SK-N-DZ (cell line): Measurements from ENCODE around the gene ASAP2.

Experiments used
- DNase-seq: peaks from one replicate; pipeline ENCODE4 v3.0.0-alpha.2; 2015; ENCODE audit warnings: low spot score

Gene ASAP2

DNA sequence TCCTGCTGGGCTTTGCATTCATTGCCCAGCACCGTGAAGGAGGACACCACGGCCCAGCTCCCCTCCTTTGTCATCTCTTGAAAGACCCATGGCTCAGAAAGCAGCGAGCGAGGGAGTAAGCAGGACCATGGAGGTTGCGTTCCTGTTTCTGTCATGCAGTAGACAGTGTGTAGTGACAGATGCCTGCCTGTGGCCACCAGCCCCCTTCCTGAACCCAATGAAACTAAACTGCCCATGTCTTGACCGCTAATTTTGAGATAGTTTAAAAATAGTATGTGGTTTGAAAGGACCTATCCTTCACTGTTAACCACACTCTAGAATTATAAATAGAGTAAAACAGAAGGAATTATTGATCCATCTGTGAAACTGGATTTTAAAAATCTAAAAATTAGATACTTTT is 88.2 kb downstream of the ASAP2 start:
- no peak for DNase-seq

DNA sequence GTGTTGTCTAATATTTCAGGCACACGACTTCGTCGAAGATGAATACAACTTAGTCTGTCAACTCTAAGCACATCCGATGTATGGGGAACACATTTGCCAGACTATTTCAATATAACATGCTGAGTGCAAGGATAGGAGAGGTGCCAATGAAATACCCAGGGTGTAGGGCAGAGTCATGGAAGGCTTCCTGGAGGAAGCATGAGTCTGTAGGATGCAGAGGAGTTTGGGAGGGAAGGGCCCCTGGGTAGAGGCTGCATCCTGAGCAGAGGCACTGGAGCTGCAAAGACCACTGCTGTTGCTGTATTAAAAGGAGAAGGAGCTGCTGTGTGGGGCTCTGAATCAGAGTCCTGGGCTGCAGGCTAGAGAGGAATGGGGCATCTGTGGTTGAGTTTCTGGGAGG is 89.9 kb downstream of the ASAP2 start:
- DNase-seq = no peak

DNA sequence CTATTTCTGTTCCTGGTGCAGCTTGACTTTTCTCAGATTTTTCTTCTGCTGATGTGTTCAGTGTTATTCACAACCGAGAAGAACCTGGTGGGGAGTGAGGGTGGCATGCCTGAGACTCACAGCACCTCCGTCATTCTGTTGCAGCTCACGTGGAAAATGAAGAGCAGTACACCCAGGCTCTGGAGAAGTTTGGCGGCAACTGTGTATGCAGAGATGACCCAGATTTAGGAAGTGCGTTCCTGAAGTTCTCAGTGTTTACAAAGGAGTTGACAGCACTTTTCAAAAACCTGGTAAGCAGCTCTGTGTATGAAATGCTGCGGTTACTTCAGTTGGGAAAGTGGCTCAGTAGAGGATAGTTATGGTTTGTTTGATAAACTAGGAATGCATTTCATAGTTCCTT is 90.5 kb downstream of the ASAP2 start:
- no peak for DNase-seq

DNA sequence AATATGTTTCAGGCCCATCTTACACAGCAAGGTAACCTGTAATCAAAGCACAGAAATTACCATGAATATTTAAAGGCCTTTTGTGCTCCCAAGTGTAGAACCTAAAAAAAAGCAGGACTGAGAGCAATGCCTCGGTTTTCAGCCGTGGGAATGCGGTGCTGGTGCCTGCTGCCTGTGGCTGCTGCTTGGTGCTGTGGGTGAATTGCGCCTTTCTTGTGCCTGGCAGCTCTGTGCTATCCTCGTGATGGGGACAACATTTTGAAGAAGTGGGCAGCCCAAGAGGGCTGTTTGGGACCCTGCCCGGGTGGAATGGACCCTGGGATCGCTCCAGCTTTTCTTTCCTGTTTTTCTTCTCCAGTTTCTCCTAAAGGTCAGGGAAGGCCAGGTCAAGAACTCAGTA is 91.2 kb downstream of the ASAP2 start:
- no peak for DNase-seq

DNA sequence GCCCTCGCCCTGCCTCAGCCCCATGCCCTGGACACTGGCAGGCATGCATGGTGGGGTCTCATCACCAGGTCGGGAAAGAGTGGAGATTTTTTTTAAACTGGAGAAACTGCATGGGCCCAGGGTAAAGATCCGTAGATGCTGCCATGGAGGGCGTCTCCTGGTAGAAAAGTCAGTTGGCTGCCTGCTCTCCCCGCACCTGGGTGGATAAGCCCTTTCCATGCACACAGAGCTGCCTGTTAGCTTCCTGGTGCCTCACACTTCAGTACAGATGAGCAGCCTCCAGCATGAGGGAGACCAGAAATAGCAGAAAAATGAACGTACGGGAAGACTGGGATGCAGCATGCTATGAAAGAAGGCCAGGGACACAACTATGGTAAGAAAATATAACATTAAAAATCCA is 92.0 kb downstream of the ASAP2 start:
- DNase-seq = no peak

DNA sequence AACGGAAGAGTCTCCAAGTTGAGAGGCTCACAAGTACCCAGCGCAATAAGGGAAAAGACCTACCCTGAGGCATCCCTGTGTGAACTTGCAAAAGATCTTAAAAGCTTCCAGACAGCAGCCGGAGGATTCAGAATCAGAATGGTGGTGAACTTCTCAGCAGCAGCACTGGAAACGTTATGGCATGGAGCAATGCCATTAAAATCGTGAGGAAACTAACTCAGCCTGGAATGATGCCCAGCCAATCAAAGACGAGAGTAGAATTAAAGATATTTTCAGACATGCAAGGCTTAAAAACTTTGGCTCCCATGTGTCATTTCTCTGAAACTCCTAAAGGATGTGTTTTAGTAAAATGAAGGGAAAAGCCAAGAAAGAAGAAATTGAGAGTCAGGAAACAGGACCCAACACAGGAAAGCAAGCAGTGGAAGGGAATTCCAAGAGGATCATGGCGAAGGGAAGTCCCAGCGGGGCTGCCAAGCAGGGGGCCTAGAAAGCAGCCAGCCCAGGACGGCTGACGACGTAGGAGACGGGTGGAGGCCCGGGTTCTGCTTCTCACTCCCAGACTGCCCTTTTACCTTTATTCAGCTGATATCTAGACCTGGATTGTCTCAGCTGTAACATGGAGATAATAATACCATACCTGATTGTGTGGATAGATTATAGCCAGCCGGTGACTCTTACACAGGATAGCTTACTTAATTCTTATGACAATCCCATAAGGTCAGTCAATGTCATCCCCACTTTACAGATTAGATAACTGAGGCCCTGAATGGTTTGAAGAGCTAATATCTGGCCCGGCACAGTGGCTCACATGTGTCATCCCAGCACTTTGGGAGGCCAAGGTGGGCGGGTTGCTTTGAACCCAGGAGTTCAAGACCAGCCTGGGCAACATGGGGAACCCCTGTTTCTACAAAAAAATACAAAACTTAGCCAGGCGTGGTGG is 92.8 kb downstream of the ASAP2 start:
- DNase-seq = no peak

DNA sequence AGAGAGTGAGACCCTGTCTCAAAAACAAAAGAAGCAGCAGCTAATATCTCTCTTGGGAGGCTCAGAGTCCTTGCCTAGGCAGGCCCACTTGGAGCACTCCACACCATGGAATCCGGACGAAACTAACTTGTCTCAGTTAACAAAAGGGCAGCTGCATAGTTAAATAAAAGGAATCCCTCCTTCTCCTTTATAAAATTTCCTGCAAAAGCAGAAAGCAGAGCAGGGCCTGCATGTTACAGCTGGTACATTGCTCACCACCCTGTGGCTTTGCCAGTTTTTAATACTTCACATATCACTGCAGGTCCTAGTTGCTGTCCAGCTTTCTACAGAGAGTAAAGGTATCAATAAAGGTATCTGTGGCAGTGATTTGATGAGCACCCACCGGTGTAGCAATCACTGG is 93.6 kb downstream of the ASAP2 start:
- no peak for DNase-seq

DNA sequence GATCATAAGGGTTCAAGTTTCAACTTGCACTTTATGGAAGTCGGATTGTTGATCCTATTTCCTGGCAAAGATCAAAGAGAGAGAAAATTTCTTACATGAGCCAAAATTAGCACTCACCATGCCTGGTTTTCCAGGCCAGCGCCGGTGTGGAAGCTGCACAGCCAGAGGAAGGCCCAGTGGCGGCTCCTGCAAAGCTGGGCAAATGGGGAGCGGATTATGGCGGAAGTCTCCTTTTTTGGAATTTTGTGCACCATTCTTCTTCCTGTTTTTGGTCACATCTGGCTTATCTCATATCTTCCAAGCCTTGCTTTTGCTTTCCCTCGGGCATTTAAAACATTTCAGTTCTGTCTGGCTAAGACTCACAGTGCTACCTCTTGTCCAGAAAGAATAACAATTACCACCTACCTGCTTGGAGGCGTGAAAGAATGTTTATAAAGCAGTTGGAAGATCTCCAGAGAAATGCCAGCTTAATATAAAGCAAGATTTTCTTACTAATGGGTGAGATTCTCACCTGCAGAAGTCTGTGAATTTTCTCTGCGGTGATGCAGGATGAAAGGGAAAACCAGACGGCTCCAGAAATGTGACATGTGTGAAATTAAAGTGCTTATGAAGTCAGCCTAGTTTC is 94.3 kb downstream of the ASAP2 start:
- peak; percentile 17 for DNase-seq

DNA sequence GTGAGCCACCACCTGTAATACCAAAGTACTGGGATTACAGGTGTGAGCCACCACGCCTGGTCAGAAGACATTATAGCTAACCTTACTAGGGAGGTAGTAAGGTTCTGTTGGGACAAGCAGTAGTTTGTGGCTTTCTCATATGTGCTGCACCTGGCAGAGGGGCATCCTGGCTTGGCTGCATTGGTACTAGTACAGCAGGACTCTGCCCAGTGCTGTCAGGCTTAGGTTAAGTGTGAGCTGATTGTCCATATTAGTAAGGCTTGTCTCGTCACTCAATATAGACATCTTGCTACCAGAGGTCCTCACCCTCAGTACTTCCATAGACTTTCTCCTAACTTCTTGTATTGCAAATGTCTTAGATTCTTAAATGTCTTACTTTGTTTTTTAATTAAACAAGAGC is 96.1 kb downstream of the ASAP2 start:
- no peak for DNase-seq

DNA sequence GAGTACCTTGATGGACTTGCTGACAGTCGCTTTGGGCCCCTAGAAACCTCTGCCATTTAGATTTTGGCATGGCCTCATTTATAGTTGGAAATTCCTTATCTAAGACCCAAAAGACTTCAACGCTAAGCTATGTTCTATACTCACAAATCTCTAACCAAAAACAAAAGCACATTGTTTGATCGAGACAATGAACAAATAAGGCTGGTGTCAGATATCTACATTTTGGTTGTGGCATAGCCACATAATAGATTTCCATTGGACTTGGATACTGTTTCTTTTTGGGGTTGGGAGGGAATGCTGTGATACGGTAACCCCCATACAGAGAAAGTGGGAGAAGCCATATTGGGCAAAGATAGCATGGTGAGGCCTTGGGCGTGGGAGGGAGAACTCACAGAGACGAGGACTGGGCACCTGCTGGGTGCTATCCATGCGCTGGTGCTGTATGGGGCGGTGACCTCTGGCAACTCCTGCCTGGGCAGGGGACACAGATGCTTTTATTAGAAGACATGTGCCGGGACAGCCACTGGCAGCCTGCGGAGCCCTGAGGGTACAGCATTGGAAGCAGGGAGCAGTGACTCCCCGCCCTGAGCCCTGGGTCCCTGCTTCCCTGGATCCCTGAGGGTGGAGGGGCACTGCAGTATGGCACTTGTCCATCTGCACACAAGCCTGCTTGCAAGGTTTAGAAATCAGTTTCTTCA is 97.1 kb downstream of the ASAP2 start:
- DNase-seq = no peak

DNA sequence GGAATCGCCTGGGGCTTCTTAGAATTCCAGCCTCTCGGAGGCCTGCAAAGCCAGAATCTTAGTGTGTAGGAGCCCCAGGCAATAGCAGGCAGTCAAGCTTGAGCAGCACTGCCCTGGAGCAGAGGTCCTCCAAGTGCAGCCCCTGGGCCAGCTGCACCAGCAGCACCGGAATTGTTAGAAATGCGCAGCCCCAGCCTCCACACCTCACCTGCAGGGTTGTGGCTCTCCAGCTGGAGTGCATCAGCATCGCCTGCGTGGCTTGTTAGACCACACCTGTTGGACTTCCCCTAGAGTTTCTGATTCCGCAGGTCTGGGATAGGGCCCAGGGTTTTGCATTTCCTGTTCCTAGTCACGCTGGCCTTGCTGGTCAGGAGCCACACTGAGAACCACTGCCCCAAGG is 100.3 kb downstream of the ASAP2 start:
- no peak for DNase-seq

DNA sequence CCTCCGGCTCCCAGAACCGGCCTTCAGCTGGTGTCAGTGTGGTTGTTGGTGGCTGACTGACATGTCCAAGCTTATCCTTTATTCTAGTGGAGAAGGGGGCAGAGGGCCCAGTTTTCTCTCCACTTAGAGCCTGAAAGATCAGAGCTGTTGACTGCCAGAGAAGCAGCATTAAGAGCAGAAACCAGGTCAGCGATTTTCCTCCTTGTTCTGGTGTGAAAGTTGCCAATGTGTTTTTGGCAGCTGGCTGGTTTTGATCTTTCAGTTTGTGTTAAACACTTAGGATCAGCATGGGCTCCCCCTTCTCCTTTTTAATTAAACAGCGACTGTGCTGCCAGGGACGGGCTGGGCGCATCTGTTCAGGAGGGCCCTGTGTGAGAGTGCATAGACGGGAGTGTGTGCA is 100.9 kb downstream of the ASAP2 start:
- no peak for DNase-seq

DNA sequence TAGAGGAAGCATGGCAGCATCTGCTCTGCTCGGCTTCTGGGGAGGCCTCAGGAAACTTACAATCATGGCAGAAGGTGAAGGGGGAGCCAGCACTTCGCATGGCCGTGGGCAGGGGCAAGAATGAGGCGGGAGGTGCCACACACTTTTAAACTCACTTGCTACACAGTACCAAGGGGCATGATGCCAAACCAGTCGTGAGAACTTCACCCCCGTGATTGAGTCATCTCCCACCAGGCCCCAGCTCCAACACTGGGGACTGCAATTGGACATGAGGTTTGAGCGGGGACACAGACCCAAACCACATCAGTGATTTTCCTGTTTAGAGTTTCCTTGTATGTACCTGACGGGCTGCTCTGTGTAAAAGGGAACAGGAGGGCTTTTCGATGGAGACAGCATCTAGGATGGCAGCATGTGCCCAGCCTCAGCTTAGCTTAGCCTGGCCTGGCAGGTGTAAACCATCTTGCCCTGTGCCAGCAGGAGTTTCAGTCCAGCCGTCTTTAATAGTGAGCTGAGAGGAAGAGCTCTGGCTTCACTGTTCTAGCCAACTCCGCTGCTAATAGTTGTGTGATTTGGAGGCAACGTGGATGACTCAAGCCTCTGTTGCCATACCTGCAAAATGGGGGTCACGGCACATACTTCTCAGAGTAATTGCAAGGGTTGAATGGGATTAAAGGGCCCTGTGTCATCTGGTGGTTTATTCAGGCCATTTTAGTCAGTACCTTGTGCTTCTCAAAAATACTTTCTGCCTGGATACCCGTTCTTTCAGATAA is 101.8 kb downstream of the ASAP2 start:
- no peak for DNase-seq

DNA sequence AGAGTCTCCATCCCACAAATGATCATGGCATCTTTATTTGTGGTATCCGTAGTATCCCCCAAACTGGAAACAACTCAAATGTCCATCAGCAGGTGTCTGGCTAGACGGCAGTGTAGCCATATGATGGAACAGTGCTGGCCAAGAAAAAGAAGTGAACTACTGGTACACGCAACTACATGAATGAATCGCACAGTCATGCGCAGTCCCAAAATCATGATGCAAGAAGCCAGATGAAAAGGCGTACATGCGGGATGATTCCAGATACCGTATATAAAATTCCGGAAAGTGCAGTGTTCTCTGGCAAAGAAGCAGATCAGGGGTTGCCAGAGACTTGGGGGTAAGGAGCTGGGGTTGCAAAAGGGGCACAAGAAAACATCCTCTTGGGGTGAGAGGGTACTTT is 102.5 kb downstream of the ASAP2 start:
- DNase-seq = no peak

DNA sequence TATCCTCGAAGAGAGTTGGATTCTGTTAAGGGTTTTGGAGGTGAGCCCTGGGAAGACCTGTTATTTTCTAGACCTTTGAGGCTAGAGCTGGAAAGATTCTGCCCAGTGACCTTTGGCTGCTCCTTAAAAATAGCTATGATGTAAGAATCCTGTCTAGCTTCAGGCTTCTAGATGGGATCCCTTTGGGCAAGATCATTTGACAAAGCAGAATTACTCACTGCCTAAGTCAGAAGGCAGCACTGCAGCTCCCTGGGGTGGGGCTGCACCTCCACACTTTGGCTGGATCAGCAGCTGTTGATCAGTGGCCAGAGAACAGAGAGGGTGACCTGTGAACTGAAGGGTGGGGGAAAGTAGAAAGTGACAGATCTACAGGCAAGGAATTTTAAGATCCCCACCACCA is 103.8 kb downstream of the ASAP2 start:
- DNase-seq = no peak

DNA sequence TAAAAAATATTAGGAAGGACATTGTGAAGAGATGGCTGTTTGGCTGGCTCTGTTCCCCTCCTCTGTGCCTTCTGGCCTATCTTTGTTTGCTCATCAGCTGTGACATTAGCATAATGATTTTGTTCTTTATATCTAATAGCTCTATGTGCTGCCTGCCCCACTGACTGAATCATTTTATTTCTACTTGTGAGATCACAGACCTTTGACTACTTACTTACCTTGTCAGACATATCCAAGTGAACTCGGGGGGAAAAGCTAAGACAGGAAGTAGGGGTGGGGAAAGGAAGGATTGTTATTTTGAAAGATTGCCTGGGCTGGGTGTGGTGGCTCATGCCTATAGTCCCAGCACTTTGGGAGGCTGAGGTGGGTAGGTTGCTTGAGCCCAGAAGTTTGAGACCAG is 104.2 kb downstream of the ASAP2 start:
- DNase-seq = no peak

DNA sequence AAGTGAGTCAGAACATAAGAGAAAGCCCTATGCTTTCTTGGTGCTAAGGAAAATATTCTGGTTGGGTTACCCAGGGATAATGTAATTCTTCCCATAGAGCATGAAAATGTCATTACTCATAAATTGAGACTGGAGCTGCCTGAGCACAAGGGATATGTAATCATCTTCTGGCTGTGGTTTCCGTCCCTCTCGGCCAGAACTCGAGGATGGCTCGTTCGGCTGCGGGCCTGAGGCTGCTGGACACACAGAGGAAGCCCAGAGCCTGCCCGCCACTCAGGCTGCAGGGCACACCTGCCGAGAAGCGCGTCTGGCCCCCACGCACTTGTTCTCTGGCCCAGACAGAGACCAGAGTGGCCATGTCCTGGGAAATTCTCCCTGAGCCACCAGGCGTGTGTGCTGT is 104.9 kb downstream of the ASAP2 start:
- peak; percentile 12 for DNase-seq

DNA sequence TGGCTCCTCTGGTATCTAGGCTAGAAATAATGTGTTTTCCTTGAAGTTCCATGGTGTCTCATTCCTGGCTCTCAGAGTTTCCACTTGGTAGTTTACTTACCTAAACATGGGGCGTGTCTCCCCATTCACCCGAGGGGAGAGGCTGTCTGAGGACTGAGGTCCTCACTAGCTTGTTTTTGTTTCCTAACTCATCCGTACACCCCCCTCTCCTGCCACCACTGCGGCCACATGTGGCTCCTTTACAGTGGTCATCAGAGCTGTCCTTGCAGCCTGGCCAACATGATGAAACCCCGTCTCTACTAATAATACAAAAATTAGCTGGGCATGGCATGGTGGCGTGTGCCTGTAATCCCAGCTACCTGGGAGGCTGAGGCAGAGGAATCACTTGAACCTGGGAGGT is 106.0 kb downstream of the ASAP2 start:
- no peak for DNase-seq

DNA sequence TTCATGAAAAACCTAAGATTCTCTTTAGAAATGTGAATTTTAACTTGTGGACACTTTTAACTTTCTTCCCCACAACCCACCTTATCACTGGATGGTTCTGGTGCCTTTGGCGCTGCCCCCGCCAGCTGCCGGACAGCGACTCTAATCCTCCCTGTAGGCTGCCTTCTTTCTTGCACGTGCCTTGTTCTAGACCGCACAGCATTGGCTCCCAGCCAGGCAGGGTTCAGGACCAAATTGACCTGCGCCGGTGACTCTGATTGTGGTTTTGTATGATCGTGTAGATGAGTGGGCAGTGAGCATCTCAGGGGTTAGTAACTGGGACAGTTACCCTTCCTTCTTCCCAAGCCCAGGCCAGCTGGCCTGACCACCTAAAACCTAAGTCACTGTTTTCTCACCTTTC is 106.8 kb downstream of the ASAP2 start:
- DNase-seq = no peak

DNA sequence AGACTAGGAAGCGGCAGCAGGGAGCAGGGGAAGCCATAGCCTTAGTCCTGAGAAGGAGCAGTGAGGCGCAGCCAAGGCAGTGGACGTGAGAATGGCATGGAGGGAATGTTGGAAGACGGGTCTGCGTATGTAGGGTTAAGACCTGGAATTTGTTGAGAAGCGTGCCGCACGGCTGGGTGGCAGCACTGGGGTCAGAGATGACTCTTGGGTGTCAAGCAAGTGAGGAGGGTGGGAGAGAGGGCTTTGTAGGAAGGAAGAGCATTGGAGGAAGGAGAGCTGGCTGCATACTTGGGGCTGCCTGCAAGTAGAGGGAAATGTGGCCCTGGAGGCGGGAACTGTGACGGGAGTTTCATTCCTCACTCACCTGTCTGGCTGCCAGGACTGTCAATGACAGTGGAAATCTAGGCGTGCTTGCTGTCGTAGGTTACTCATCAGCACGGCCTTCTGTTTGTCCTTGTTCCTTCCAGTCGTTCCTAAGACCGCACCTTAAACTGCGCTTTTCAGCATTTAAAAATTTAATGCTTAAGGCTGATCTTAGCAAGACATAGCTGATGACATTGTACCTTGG is 108.8 kb downstream of the ASAP2 start:
- no peak for DNase-seq

DNA sequence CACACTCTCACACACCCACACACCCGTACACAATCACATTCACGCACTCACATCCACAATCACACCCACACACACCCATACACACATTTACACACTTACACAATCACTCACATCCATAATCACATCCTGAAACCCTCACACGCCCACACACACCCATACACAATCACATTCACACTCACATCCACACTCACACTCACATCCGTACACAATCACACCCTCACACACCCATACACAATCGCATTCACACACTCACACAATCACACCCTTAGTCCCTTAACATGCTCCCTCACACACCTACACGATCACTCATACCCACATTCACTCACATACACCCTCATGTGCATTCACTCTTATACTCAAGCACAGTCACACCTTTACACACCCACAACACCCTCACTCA is 110.9 kb downstream of the ASAP2 start:
- no peak for DNase-seq
